HUES64 (cell line): ENCODE results near the gene TMEM169.

Experiments used
- H3K27ac ChIP-seq: 2 replicates; pipeline ENCODE4 v1.7.0; 2013; ENCODE audit warnings: low read depth, low read length, inconsistent platforms
- H3K27me3 ChIP-seq: 2 replicates; pipeline ENCODE4 v1.6.1; 2013; ENCODE audit warnings: mild to moderate bottlenecking, low read length; ENCODE audit not compliant: insufficient read depth
- H3K36me3 ChIP-seq: 2 replicates; pipeline ENCODE4 v1.6.1; 2013; ENCODE audit warnings: mild to moderate bottlenecking, low read length; ENCODE audit not compliant: insufficient read depth
- H3K4me1 ChIP-seq: 2 replicates; pipeline ENCODE4 v1.6.1; 2013; ENCODE audit warnings: mild to moderate bottlenecking, low read length, moderate library complexity; ENCODE audit not compliant: insufficient read depth
- H3K4me3 ChIP-seq: 2 replicates; pipeline ENCODE4 v1.5.1; 2013; ENCODE audit warnings: mild to moderate bottlenecking, low read length, moderate library complexity
- H3K9ac ChIP-seq: 2 replicates; pipeline ENCODE4 v1.6.1; 2013; ENCODE audit warnings: mild to moderate bottlenecking, low read depth, low read length
- H3K9me3 ChIP-seq: 2 replicates; pipeline ENCODE4 v1.6.1; 2013; ENCODE audit warnings: low read depth, low read length; ENCODE audit not compliant: insufficient read depth
- WGBS: fragments of 150-250, 120-280 bp; methylation state at CpG from one replicate; pipeline ENCODE4 v1.1.7; 2013; ENCODE audit warnings: missing lambda C conversion rate; 5-methylcytosine and 5-hydroxymethylcytosine counted together

Gene TMEM169

DNA sequence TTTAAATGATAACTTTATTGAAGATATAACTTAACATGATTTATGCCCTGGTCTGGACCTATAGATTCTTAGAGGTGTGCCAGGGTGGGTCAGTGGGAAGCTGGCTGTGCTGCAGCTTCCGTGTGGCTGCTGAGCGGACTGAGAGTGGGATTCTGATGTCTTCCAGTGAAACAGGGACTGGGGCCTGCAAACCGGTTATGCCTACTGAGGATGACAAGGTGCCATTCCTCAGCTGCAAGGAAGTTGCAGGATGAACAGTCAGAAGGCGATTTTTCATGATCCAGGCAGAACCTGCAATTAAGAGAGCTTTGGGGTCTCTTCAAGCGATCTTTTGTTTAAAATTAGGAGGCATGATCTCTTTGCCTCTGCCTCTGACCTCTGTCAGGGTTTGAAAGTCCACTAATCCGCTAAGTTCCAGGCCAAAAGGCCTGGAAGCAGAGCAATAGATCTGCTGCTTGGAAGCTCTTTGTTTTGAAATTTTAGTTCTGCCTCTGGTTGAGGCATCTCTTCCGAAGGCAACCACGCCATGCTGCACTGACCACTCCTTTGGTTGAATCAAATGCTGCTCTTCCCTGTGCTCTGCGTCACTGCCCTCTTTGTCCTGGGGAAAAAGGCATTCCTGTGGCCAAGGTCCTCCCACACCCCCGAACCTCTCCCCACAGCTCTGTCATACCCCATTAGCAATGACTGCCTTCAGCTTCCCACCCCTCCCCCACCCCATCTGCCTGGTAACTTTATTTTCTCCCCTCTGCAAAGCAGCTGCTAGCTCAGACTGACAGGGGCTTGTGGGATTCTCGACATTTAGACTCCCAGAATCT, 2.0 kb downstream of the TMEM169 start:
- Histone ChIP-seq H3K27ac (peak overlapping the region; percentile 82), H3K4me1 (peaks cover 36% of the 10 kb centered on the region)

GRCh38 chr2:216084547-216084946, 2.8 kb downstream of the TMEM169 start:
- Histone ChIP-seq H3K27me3 (no peaks in the 10 kb centered on the region), H3K9ac (peak overlapping the region; percentile 29; the same call in 1 of the 2 replicates), H3K36me3 (no peaks in the 10 kb centered on the region), H3K4me1 (peaks cover 36% of the 10 kb centered on the region), H3K27ac (peak overlapping the region; percentile 60; the same call in 1 of the 2 replicates), H3K4me3 (no peak overlapping the region), H3K9me3 (no peaks in the 10 kb centered on the region)
- WGBS: 82% methylated on average over 3 of the region's 3 CpGs

More for the DNA sequence above, 2.0 kb downstream of the TMEM169 start:
- Histone ChIP-seq H3K4me3 (peak overlapping the region; percentile 31; the same call in 1 of the 2 replicates), H3K36me3 (no peaks in the 10 kb centered on the region), H3K9ac (peak overlapping the region; percentile 69), H3K27me3 (no peaks in the 10 kb centered on the region), H3K9me3 (no peaks in the 10 kb centered on the region)
- WGBS: 55% methylated on average over 11 of the region's 11 CpGs

- Histone ChIP-seq H3K9me3 (no peaks in the 10 kb centered on the region), H3K27ac (no peak overlapping the region), H3K9ac (no peak overlapping the region), H3K4me1 (peaks cover 26% of the 10 kb centered on the region), H3K27me3 (no peaks in the 10 kb centered on the region), H3K4me3 (no peak overlapping the region), H3K36me3 (no peaks in the 10 kb centered on the region)
- 97% methylated on average over 2 of the region's 2 CpGs for WGBS
Observed at GRCh38 chr2:216086207-216086893, 4.6 kb downstream of the TMEM169 start.

DNA sequence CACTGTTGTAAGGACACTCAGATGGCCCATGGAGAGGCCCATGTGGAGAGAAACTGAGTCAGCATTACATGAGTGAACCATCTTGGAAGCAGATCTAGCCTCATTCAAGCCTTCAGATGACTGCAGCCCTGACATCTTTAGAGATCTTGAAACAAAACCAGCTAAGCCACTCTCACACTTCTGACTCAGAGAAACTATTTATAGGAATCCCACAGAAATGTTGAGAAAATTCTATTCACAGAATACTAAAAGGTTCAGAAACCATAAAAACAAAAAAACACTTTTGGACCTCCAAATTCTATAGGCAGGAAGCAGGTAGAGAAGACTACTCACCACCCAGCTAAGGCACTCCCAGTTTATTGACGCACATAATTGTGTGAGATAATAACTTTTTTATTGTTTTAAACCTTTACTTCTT, 8.7 kb downstream of the TMEM169 start:
- no peak overlapping the region for H3K4me3 ChIP-seq
- no peak overlapping the region for H3K9ac ChIP-seq
- no peak overlapping the region for H3K27ac ChIP-seq
- H3K27me3 ChIP-seq: no peaks in the 10 kb centered on the region
- no CpG with 5 or more reads among the region's 1 CpG for WGBS
- no peaks in the 10 kb centered on the region for H3K36me3 ChIP-seq
- H3K4me1 ChIP-seq: no peaks in the 10 kb centered on the region
- no peaks in the 10 kb centered on the region for H3K9me3 ChIP-seq

DNA sequence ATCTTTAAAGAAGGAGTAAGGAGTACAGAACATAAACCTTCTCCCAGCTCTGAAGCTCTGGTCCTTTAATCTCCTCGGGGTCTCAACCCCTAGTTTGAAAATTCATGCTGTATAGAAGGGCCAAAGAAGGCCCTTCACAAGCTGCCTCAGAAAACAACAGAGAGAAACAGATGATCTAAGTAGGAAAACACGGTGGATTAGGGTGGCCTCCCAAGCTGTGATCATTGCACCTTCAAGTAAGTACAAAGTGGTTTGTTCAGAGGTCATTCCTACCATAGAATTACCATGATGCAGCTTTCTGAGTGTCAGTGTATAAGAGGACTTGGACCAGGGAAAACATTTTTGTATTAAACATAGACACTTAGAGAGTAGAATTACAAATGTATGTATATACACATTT, 10.9 kb downstream of the TMEM169 start:
- H3K9ac ChIP-seq: no peak overlapping the region
- H3K9me3 ChIP-seq: no peaks in the 10 kb centered on the region
- WGBS: 85% methylated on average over 2 of the region's 2 CpGs
- no peaks in the 10 kb centered on the region for H3K36me3 ChIP-seq
- H3K27ac ChIP-seq: no peak overlapping the region
- H3K4me1 ChIP-seq: no peaks in the 10 kb centered on the region
- no peaks in the 10 kb centered on the region for H3K27me3 ChIP-seq
- no peak overlapping the region for H3K4me3 ChIP-seq

- Histone ChIP-seq H3K4me1 (no peaks in the 10 kb centered on the region), H3K4me3 (no peak overlapping the region), H3K36me3 (no peaks in the 10 kb centered on the region), H3K27ac (no peak overlapping the region), H3K9me3 (no peaks in the 10 kb centered on the region), H3K9ac (no peak overlapping the region), H3K27me3 (no peaks in the 10 kb centered on the region)
- 94% methylated on average over 3 of the region's 3 CpGs for WGBS
Observed at GRCh38 chr2:216094701-216095100, 13.0 kb downstream of the TMEM169 start.

DNA sequence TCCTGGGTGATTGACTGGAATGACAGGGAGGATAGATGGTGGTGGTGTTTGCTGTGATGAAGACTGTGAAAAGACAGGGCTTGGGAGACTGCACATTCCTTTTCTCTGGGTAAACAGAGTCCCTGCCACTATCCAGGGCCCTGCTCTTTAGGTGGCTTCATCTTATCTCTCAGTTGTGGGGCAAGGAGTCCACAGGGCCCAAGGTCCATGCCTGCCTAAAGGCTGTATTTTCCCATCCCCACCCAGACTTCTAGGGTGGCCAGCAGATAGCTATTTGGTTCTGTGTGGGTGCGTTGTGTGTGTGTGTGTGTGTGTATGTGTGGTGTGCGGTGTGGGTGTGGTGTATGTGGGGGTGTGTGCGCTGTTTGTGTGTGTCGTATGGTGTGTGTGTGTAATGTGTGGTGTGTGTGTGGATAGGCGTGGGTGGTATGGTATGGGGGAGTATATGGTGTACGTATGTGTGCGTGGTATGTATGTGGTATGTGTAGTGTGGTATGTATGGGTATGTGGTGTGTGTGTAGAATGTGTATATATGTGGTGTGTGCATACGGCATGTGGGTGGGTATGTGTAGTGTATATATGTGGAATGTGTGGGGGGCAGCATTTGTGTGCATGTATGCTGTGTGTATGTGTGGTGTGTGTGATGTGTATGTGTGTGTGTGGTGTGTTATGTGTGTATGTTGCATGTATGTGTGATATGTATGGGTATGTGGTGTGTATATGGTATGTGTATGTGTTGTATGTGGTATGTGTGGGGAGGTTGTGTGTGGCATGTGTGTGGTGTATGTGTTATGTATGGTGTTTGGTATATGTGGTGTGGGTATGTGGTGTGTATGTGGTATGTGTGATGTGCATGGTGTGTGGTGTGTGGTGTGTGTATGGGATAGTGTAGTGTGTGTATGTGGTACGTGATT, 17.0 kb downstream of the TMEM169 start:
- H3K27ac ChIP-seq: no peak overlapping the region
- WGBS: 96% methylated on average over 9 of the region's 9 CpGs

DNA sequence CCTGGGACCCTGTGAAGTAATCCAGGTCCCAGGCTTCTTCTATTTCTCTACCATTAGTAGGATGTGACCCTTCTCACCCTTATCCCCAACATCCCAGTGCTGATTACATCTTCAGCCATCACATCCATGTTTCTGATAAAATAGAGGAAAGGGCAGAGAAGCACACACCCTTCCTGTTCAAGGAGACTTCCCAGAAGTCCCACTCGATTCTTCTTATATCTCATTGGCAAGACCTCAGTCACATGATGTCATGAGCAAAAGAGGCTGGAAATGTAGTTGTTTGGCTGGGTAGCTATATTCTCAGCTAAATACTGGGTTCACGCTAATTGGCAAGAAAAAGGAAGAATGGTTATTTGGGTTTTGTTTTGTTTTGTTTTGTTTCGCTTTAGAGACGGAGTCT, 19.4 kb downstream of the TMEM169 start:
- H3K9me3 ChIP-seq: no peaks in the 10 kb centered on the region
- H3K27ac ChIP-seq: no peak overlapping the region
- H3K4me1 ChIP-seq: no peaks in the 10 kb centered on the region; the same call in 1 of the 2 replicates
- H3K9ac ChIP-seq: no peak overlapping the region
- WGBS: 93% methylated on average over 4 of the region's 4 CpGs
- H3K27me3 ChIP-seq: no peaks in the 10 kb centered on the region
- H3K4me3 ChIP-seq: no peak overlapping the region
- no peaks in the 10 kb centered on the region for H3K36me3 ChIP-seq

More for the DNA sequence above, 17.0 kb downstream of the TMEM169 start:
- no peaks in the 10 kb centered on the region for H3K36me3 ChIP-seq
- no peaks in the 10 kb centered on the region for H3K27me3 ChIP-seq
- no peaks in the 10 kb centered on the region for H3K9me3 ChIP-seq
- H3K9ac ChIP-seq: no peak overlapping the region
- H3K4me3 ChIP-seq: no peak overlapping the region
- no peaks in the 10 kb centered on the region; the same call in 1 of the 2 replicates for H3K4me1 ChIP-seq

DNA sequence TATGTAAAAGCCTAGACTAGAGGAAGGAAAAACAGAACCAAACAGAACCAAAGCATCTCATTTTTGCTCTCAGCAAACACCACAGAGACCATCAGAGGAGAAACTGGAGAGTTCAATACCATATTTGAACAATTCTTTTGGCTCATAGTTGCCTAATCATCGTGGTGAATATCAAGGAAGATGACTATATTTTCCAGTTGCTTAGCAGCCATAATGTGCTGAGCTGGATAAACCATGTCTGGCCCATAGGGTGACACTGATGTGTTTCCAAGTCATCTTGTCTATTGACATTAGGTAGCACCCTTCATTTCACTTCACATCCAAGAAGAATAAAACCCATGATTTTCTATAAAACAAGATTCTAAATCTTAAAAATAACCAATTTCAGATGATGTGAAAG, 21.5 kb downstream of the TMEM169 start:
- no peaks in the 10 kb centered on the region for H3K36me3 ChIP-seq
- peaks cover 9% of the 10 kb centered on the region for H3K4me1 ChIP-seq
- H3K9me3 ChIP-seq: no peaks in the 10 kb centered on the region
- H3K27ac ChIP-seq: no peak overlapping the region
- H3K27me3 ChIP-seq: no peaks in the 10 kb centered on the region
- WGBS: 85% methylated on average over 1 of the region's 1 CpG
- H3K9ac ChIP-seq: no peak overlapping the region
- no peak overlapping the region for H3K4me3 ChIP-seq

DNA sequence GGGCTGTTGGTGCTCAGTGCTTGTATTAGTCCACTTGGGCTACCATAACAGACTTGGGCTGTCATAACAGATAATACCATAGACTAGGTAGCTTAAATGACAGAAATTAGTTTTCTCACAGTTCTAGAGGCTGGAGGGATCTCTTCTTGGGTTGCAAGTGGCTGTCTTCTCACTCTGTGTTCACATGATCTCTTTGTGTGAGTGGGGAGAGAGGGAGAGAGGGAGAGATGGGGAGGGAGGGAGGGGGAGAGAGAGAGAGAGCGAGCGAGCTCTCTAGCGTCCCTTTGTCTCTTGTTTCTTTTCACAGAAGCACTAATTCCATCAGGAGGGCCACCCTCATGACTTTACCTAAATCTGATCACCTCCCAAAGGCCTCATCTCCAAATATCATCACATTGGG, 23.0 kb downstream of the TMEM169 start:
- H3K4me1 ChIP-seq: peaks cover 15% of the 10 kb centered on the region
- no peak overlapping the region for H3K4me3 ChIP-seq
- no peak overlapping the region for H3K9ac ChIP-seq
- WGBS: 60% methylated on average over 3 of the region's 3 CpGs
- no peaks in the 10 kb centered on the region for H3K36me3 ChIP-seq
- no peak overlapping the region for H3K27ac ChIP-seq
- H3K9me3 ChIP-seq: no peaks in the 10 kb centered on the region
- no peaks in the 10 kb centered on the region for H3K27me3 ChIP-seq
